NCI-H1105 treated with DMSO at 0.1 percent for 48 hours (cell line): ENCODE results near the gene LGR6.
A peak's percentile ranks its signal among the peaks of the same experiment; 100 is the strongest.
"Not testable (repeated sequence)": the region's sequence is repeated elsewhere in the genome, so short reads cannot be mapped to it uniquely, and the experiment has no call there.

Experiments used
- DNase-seq: peaks from one replicate; lab custom pipeline; 2025; lab: John Stamatoyannopoulos, UW

Gene LGR6

DNA sequence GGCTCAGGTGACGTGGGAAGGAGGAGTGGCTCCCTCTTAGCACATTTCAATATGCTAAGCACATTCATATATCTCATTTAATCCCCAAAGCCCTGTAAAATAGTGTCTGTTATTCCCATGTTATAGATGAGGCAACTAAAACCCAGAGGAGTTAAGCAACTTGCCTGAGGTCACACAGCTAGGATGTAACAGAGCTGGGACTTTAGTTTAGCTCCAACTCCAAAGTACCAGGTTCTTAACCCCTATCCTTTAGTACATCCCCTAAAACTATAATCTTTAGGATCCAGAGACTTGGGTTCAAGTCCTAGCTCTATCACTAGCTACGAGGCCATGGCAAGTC is 48.5 kb downstream of the LGR6 start:
- DNase-seq, result no peak

- DNase-seq, result no peak
These were observed 49.4 kb downstream of the LGR6 start for GRCh38 chr1:202243006-202243405.

GRCh38 chr1:202244841-202245261 is 51.3 kb downstream of the LGR6 start:
- no peak for DNase-seq

DNA sequence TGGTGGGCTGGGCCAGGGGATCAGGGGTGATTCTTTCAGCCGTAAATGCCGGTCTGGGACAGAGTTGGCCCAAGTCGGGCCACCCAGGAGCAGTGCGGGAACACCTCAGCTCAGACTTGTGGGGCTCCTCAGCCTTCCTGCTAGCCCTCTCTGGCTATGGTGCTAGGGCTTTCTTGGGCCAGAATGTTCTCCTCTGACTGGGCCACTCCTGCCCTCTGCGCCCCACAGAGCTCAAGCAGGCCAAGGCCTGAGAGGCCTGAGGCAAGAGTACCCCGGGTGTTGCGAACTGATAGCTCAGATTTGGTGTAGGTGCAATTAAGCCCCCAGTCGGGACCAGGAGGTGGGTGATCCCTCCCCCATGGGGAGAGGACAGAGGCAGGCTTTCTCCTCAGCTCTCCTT is 51.8 kb downstream of the LGR6 start:
- DNase-seq, result no peak

GRCh38 chr1:202247104-202247503 is 53.5 kb downstream of the LGR6 start:
- DNase-seq, result no peak

- DNase-seq, result peak; percentile 44
These were observed 54.5 kb downstream of the LGR6 start for GRCh38 chr1:202247837-202248795.

- no peak for DNase-seq
These were observed 55.3 kb downstream of the LGR6 start for GRCh38 chr1:202248861-202249260.

DNA sequence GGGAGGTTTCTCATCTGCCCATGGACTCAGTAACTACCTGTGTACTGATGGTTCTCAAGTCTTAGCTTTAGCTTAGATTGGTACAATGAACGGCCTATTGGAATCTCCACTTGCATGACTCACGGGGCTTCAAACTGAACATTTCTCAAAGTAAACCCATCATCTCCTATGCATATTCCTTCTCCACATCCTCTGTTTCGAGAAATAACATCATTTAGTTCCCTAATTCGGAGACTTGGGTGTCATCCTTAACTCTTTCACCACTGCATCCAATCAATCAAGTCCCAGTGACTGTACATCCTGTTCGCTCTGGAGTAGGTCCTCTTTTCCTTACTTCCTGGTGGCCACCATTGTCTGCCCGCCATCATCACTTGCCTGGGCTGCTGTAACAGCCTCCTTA is 55.8 kb downstream of the LGR6 start:
- no peak for DNase-seq

GRCh38 chr1:202249846-202250245 is 56.2 kb downstream of the LGR6 start:
- no peak for DNase-seq

GRCh38 chr1:202250982-202251381 is 57.4 kb downstream of the LGR6 start:
- no peak for DNase-seq

GRCh38 chr1:202251424-202252256 is 58.0 kb downstream of the LGR6 start:
- no peak for DNase-seq

- no peak for DNase-seq
These were observed 58.7 kb downstream of the LGR6 start for GRCh38 chr1:202252271-202252670.

GRCh38 chr1:202254454-202255252 is 61.1 kb downstream of the LGR6 start:
- DNase-seq, result no peak

- no peak for DNase-seq
These were observed 61.7 kb downstream of the LGR6 start for GRCh38 chr1:202255343-202255742.

DNA sequence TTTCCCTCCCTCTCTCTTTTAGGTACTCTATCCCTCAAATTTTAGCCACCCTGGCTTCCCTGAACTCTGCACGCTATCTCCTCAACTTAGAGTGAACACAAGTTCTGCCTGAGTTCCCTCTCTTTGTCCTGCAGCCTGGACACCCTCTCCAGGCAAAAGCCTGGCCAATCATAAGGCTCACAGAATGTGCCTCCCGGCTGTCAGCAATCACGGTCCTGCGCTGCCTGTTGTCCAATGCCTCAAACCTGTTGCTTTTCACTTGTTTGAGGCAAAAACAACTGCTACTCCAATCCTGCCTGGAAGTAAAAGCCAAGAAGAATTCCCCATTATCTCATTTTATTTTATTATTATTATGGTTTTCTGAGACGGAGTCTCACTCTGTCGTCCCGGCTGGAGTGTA is 66.1 kb downstream of the LGR6 start:
- no peak for DNase-seq

GRCh38 chr1:202261209-202261958 is 67.8 kb downstream of the LGR6 start:
- DNase-seq, result not testable (repeated sequence)

- DNase-seq, result no peak
These were observed 70.0 kb downstream of the LGR6 start for GRCh38 chr1:202263628-202264027.

- no peak for DNase-seq
These were observed 70.7 kb downstream of the LGR6 start for GRCh38 chr1:202264300-202264699.

- DNase-seq, result no peak
These were observed 71.1 kb downstream of the LGR6 start for GRCh38 chr1:202264726-202265125.

- DNase-seq, result no peak
These were observed 72.6 kb downstream of the LGR6 start for GRCh38 chr1:202266061-202266765.

DNA sequence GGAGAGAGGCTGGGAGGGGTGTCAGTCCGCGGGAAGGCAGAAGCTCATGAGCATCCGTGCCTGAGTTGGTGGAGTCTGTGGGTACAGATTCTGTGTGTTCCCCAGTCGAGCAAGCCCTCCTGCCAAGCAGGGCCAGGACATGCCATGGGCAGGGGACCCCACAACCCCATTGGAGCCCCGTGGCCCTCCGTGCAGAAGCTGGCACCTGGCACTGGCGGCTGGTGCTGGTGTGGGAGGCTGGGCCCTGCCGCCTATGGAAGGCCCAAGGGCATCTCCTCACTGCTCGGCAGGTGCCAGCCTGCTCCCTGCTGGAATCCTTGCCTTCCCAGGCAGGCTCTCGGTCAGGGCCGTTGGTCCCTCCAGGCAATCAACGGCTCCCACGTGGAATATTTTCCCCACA is 74.4 kb downstream of the LGR6 start:
- no peak for DNase-seq
